ENCODE results near the gene C4orf51. TPM values are rescaled to one million over a fixed set of nuclear protein-coding genes. Genes with fewer than 3 reads are reported as not detected.

The C4orf51 gene
- total RNA-seq, 1 donor from 2014 or later: not detected

DNA sequence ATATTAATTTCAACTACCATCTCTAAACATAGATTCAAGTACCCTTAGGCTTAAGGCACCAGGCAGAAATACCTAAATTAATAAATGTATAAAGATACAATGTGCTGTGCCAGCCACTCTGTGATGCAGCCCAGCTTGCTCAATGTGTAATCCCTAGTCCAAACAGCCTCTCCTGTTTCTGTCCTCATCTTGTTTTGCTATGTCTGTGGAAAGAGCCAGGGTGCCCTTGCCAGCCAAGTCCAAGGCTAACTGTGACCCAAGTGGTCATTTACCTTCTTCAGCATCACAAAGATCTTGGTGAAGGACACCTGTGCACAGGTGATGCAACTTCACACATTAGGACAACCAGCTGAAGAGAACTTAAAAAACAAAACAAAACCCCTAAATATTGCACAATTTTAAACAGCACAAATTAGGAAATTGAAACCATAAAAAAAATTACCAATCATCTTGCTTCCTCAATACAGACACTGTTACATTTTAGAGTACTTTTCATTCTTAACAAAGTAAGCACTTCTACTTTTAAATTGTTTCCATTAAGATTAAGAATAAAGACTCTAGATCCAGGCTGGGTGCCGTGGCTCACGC lies 89.6 kb downstream of the C4orf51 start:
- intact Hi-C loops (cut with micrococcal nuclease): no loop called here
- peaks cover 11% of the 10 kb centered on the region for H3K9me3 Mint-ChIP-seq

DNA sequence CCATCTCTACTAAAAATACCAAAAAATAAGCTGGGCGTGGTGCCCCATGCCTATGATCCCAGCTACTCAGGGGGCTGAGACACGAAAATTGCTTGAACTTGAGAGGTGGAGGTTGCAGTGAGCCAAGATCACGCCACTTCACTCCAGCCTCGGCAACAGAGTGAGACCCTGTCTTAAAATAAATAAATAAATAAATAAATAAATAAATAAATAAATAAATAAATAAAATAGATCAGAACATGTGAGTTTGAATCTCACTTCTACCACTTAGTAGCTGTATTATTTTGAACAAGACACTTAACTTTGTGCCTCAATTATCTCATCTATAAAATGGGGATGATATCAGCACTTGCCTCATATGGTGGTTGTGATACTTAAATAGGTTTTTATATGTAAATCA lies 90.2 kb downstream of the C4orf51 start:
- Mint-ChIP-seq H3K4me1 (no peaks in the 10 kb centered on the region), H3K27ac (no peak overlapping the region), H3K9me3 (peaks cover 11% of the 10 kb centered on the region), H3K4me3 (no peak overlapping the region), H3K27me3 (no peaks in the 10 kb centered on the region), H3K36me3 (ENCODE audit: low read depth) (peaks cover 82% of the 10 kb centered on the region)
- intact Hi-C loops (cut with micrococcal nuclease): no loop called here
- ATAC-seq (ENCODE audit: low read depth) (no peak), DNase-seq (no peak)
- ChIA-PET CTCF (no interaction called here), POLR2A (no interaction called here)
- TF ChIP-seq, protein P1, sequence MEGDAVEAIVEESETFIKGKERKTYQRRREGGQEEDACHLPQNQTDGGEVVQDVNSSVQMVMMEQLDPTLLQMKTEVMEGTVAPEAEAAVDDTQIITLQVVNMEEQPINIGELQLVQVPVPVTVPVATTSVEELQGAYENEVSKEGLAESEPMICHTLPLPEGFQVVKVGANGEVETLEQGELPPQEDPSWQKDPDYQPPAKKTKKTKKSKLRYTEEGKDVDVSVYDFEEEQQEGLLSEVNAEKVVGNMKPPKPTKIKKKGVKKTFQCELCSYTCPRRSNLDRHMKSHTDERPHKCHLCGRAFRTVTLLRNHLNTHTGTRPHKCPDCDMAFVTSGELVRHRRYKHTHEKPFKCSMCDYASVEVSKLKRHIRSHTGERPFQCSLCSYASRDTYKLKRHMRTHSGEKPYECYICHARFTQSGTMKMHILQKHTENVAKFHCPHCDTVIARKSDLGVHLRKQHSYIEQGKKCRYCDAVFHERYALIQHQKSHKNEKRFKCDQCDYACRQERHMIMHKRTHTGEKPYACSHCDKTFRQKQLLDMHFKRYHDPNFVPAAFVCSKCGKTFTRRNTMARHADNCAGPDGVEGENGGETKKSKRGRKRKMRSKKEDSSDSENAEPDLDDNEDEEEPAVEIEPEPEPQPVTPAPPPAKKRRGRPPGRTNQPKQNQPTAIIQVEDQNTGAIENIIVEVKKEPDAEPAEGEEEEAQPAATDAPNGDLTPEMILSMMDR (IDR thresholded peaks at IDR 0.05): no peak

More for the DNA sequence above, 89.6 kb downstream of the C4orf51 start:
- Mint-ChIP-seq H3K4me3 (no peak overlapping the region), H3K36me3 (ENCODE audit: low read depth) (peaks cover 82% of the 10 kb centered on the region), H3K4me1 (no peaks in the 10 kb centered on the region), H3K27ac (no peak overlapping the region), H3K27me3 (no peaks in the 10 kb centered on the region)
- DNase-seq (no peak), ATAC-seq (ENCODE audit: low read depth) (no peak)
- TF ChIP-seq, protein P1 (IDR thresholded peaks at IDR 0.05): no peak
- CTCF ChIA-PET: no interaction called here
- POLR2A ChIA-PET: no interaction called here

DNA sequence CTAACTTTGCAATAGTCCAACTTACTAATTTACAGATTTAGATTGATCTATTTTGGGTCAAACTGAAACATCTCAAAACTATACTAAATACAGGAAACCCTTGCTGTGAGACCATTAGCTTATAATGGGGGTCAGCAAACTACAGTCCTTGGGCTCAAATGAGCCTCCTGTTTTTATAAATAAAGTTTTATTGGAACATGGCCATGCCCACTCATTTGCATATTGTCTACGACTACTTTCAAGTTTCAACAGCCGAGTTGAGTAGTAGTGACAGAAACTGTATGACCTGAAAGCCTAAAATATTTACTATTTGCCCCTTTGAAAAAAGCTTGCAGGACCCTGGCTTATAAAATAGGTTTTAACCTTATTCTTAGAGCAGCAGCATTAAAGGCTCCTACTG lies 92.4 kb downstream of the C4orf51 start:
- peaks cover 79% of the 10 kb centered on the region for H3K36me3 Mint-ChIP-seq (ENCODE audit: low read depth)
- no peak overlapping the region for H3K27ac Mint-ChIP-seq
- no peaks in the 10 kb centered on the region for H3K4me1 Mint-ChIP-seq
- H3K9me3 Mint-ChIP-seq: peaks cover 9% of the 10 kb centered on the region
- ChIA-PET POLR2A (no interaction called here), CTCF (no interaction called here)
- no peak for ATAC-seq (ENCODE audit: low read depth)
- H3K4me3 Mint-ChIP-seq: no peak overlapping the region
- intact Hi-C loops (cut with micrococcal nuclease): no loop called here
- TF ChIP-seq, protein P1 (IDR thresholded peaks at IDR 0.05): no peak
- DNase-seq: no peak
- no peaks in the 10 kb centered on the region for H3K27me3 Mint-ChIP-seq

DNA sequence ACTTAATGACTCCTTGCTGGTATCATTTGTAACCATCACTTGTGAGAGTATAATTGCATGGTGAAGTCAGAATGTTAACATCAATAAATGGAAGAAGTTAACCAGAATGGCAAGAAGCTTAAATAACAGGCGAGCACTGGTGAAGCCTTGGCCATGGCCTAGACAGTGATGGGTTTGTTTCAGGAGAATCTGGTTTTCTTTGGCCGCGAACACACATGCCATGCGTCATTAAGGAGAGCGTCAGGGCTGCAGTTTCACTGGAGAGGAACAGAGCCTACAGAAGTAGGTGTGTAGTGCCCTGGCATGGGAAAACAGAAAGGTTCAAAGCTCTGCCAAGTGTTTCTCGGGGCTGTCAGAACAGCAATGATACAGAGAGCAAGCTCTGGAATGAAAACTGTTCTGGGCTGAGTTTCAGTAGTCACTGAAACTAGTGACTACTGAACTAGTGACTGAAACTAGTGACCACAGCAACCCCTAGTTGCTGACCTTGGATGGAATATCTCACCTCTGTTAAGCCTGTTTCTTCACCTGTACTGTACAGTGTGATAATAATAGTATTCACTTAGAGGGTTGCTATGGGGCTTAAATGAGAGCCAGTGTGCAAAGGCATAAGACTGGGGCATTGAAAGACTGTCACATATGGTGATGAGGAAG lies 93.8 kb downstream of the C4orf51 start:
- H3K4me3 Mint-ChIP-seq: no peak overlapping the region
- ATAC-seq (ENCODE audit: low read depth) (no peak), DNase-seq (no peak)
- ChIA-PET POLR2A (no interaction called here), CTCF (no interaction called here)
- no peak overlapping the region for H3K27ac Mint-ChIP-seq
- H3K4me1 Mint-ChIP-seq: no peaks in the 10 kb centered on the region
- H3K36me3 Mint-ChIP-seq (ENCODE audit: low read depth): peaks cover 78% of the 10 kb centered on the region
- TF ChIP-seq, protein P1 (IDR thresholded peaks at IDR 0.05): no peak
- no peaks in the 10 kb centered on the region for H3K9me3 Mint-ChIP-seq
- no peaks in the 10 kb centered on the region for H3K27me3 Mint-ChIP-seq
- intact Hi-C loops (cut with micrococcal nuclease): no loop called here

DNA sequence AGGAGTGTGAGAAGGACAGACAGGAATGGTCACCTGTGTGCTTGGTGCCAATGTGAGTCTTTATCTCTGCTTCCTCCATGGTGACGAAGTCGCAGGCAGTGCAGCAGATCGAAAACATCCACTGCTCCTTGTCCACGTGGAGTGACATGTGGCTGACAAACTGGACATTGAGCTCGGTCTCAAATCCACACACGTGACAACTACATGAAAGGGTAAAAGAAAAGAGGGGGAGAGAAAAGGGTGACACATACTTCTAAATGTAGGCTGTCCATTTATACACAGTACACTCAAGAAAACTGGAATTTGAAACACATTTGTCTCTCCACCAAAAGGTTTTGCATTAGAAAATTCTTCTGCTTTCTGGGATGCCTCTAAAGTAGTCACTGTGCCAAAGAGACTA lies 94.5 kb downstream of the C4orf51 start:
- ChIA-PET POLR2A (no interaction called here), CTCF (no interaction called here)
- no peaks in the 10 kb centered on the region for H3K9me3 Mint-ChIP-seq
- DNase-seq (no peak), ATAC-seq (ENCODE audit: low read depth) (no peak)
- intact Hi-C loops (cut with micrococcal nuclease): no loop called here
- no peaks in the 10 kb centered on the region for H3K4me1 Mint-ChIP-seq
- H3K27me3 Mint-ChIP-seq: no peaks in the 10 kb centered on the region
- H3K4me3 Mint-ChIP-seq: no peak overlapping the region
- H3K27ac Mint-ChIP-seq: no peak overlapping the region
- H3K36me3 Mint-ChIP-seq (ENCODE audit: low read depth): peaks cover 82% of the 10 kb centered on the region
- TF ChIP-seq, protein P1 (IDR thresholded peaks at IDR 0.05): no peak
